A673 (cell line): ENCODE results near the gene CACHD1. TPM values are rescaled to one million over a fixed set of nuclear protein-coding genes. Genes with fewer than 3 reads are reported as not detected.

Experiments
- BruUV-seq: library from RNA; stranded (reverse); fragments of 400-500 nt; replicated peaks from 2 replicates; lab custom pipeline; 2021; lab: Mats Ljungman, UMichigan
- CTCF ChIA-PET: fragments of 300-600 bp; sonication (Branson Sonifier 250); formaldehyde crosslinking; loops from one replicate; lab custom pipeline; 2022; ENCODE audit warnings: antibody characterized with exemption; lab: Charles Lee
- POLR2A ChIA-PET: fragments of 300-600 bp; sonication (Branson Sonifier 250); formaldehyde crosslinking; loops from one replicate; lab custom pipeline; 2022; ENCODE audit warnings: antibody characterized with exemption; ENCODE audit not compliant: low non-redundant PET; lab: Charles Lee
- DNase-seq: peaks from one replicate; pipeline ENCODE4 v3.0.0-alpha.2; 2015; ENCODE audit warnings: low spot score
- H3K27ac ChIP-seq: fragments of 200-600 bp; sonication (generic); 2 replicates; pipeline ENCODE4 v1.5.1; 2016; ENCODE audit warnings: mixed run types, low read depth, mild to moderate bottlenecking, mixed read lengths, antibody characterized with exemption, low read length; ENCODE audit not compliant: poor library complexity, severe bottlenecking
- H3K27me3 ChIP-seq: fragments of 200-600 bp; sonication (generic); replicated peaks from 2 replicates; pipeline ENCODE4 v1.6.1; 2017; ENCODE audit warnings: mixed run types, low read depth, mild to moderate bottlenecking, mixed read lengths, antibody characterized with exemption, low read length; ENCODE audit not compliant: insufficient read depth, poor library complexity
- H3K36me3 ChIP-seq: fragments of 200-600 bp; sonication (generic); 2 replicates; pipeline ENCODE4 v1.6.1; 2016; ENCODE audit warnings: mixed run types, mild to moderate bottlenecking, mixed read lengths, antibody characterized with exemption, low read length; ENCODE audit not compliant: insufficient read depth, poor library complexity, severe bottlenecking
- H3K4me1 ChIP-seq: fragments of 200-600 bp; sonication (generic); 2 replicates; pipeline ENCODE4 v1.6.1; 2017; ENCODE audit warnings: mixed run types, mild to moderate bottlenecking, mixed read lengths, antibody characterized with exemption, low read length; ENCODE audit not compliant: insufficient read depth, poor library complexity, severe bottlenecking
- H3K4me3 ChIP-seq: fragments of 200-600 bp; sonication (generic); 2 replicates; pipeline ENCODE4 v1.5.1; 2016; ENCODE audit warnings: low read depth, mixed run types, mild to moderate bottlenecking, mixed read lengths, low read length; ENCODE audit not compliant: poor library complexity, severe bottlenecking
- H3K9me3 ChIP-seq: fragments of 200-600 bp; sonication (generic); 2 replicates; pipeline ENCODE4 v1.6.1; 2016; ENCODE audit warnings: mixed run types, low read depth, mild to moderate bottlenecking, mixed read lengths, antibody characterized with exemption, low read length; ENCODE audit not compliant: poor library complexity, severe bottlenecking
- EZH2 ChIP-seq: fragments of 200-600 bp; sonication (generic); IDR thresholded peaks from 2 replicates; pipeline ENCODE4 v1.6.1; 2017; ENCODE audit warnings: borderline replicate concordance, low read depth, mild to moderate bottlenecking, mixed read lengths, antibody characterized with exemption, low read length; ENCODE audit not compliant: poor library complexity, severe bottlenecking
- intact Hi-C: fragments of 100-400 bp; cut with micrococcal nuclease; formaldehyde crosslinking; loops from one replicate; pipeline ENCODE4 v1.10.0; 2022; ENCODE audit not compliant: unreplicated experiment
- total RNA-seq: library from RNA; stranded (reverse); gene quantifications from 2 replicates; pipeline ENCODE4 v1.2.3, GENCODE V29; 2021
- TF ChIP-seq, protein P1 (sequence below): fragments of 300-800, 200-600 bp; sonication (generic); conservative IDR thresholded peaks from 2 replicates; pipeline ENCODE4 v1.5.1; 2017; ENCODE audit warnings: low read depth, mild to moderate bottlenecking, antibody characterized with exemption, low read length, moderate library complexity, mixed read lengths

Gene CACHD1
- total RNA-seq, 1 experiment from 2014 or later: 39.2 TPM

DNA sequence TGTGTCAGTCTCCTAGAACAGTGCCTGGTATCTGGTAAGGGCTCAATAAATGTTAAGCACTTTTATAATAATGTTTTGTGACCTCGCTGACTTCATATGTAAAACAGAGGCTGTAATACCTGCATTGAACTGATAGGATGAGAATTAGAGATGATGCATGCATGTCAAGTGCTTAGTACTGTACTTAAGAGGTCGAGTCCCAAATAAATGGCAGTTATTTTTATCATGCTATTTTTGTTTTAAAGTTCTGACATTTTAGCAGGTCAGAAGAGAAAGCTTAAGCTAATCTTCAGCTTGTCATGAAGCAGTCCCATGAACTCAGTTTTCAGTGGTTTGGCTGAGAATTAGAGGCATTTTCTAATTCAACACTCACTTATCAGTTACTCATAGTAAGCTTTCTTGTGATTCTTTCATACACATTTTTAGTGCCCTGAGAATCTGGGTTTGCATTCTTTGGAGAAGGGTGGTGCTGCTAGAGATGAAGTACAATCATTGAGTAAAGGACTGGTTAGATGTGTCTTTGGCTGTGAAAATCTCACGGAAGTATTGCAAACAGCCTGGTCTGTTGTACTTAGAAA, 199.3 kb downstream of the CACHD1 start:
- POLR2A ChIA-PET: no interaction called here
- no TSS peak for BruUV-seq
- H3K36me3 ChIP-seq: peaks cover 35% of the 10 kb centered on the region

DNA sequence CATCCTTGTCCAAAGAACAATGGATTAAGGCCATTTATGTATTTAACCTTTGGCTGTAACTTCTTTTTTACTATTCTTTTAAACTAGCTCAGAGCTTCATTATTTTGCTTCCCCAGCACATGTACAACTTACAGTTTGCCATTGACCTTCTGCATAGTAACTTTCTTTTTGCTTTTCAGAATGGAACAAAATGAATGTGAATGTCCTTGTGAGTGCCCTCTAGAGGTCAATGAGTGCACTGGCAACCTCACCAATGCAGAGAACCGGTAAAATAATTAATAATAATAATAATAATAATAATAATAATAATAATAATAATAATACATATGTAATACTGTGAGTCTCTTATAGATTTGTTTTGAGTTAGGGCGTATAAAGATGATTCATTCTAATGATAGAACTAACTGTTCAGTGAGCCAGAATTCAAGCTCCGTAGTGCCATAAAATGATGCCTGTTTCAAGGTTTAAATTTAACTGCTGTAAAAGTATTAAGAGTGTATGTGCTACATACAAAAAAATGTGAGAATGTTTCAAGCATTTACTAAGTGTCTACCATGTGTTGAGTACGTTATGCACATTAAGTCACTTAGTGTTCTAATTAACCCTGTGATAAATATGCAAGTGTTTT, 205.9 kb downstream of the CACHD1 start:
- POLR2A ChIA-PET: no interaction called here
- no peaks in the 10 kb centered on the region for H3K27me3 ChIP-seq
- H3K9me3 ChIP-seq: no peaks in the 10 kb centered on the region
- H3K27ac ChIP-seq: no peak overlapping the region
- peaks cover 16% of the 10 kb centered on the region for H3K4me1 ChIP-seq
- intact Hi-C loops: no loop called here
- CTCF ChIA-PET: interaction anchor here (1.0 kb wide), 1 partner anchor 18 kb away, joined by 5 read pairs; no protein-coding TSS in a partner anchor
- H3K4me3 ChIP-seq: no peak overlapping the region
- no peak for TF ChIP-seq EZH2
- TF ChIP-seq, protein P1, sequence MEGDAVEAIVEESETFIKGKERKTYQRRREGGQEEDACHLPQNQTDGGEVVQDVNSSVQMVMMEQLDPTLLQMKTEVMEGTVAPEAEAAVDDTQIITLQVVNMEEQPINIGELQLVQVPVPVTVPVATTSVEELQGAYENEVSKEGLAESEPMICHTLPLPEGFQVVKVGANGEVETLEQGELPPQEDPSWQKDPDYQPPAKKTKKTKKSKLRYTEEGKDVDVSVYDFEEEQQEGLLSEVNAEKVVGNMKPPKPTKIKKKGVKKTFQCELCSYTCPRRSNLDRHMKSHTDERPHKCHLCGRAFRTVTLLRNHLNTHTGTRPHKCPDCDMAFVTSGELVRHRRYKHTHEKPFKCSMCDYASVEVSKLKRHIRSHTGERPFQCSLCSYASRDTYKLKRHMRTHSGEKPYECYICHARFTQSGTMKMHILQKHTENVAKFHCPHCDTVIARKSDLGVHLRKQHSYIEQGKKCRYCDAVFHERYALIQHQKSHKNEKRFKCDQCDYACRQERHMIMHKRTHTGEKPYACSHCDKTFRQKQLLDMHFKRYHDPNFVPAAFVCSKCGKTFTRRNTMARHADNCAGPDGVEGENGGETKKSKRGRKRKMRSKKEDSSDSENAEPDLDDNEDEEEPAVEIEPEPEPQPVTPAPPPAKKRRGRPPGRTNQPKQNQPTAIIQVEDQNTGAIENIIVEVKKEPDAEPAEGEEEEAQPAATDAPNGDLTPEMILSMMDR: peak; percentile 66
- peaks cover 71% of the 10 kb centered on the region for H3K36me3 ChIP-seq
- BruUV-seq: no TSS peak
- DNase-seq: peak; percentile 40

More for the DNA sequence above, 199.3 kb downstream of the CACHD1 start:
- no peak overlapping the region for H3K27ac ChIP-seq
- no peaks in the 10 kb centered on the region for H3K27me3 ChIP-seq
- H3K4me3 ChIP-seq: no peak overlapping the region
- H3K9me3 ChIP-seq: no peaks in the 10 kb centered on the region
- CTCF ChIA-PET: no interaction called here
- DNase-seq: no peak
- intact Hi-C loops: no loop called here
- H3K4me1 ChIP-seq: peaks cover 11% of the 10 kb centered on the region
- TF ChIP-seq, protein P1: no peak
- TF ChIP-seq EZH2: no peak

DNA sequence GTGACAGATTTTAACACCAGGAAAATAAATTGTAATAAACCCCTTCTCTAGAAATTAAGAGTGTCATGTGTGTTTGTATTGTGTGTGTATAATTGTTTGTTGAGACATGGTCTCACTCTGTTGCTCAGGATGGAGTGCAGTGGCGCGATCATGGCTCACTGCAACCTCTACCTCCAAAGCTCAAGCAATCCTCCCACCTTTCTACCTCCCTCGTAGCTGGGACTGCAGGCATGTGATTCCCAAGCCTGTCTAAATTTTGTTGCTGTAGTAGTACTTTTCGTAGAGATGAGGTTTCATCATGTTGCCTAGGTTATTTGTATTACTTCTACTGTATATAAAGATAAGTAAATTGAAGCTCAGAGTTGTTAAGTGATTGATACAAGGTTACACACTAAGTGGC, 206.5 kb downstream of the CACHD1 start:
- Histone ChIP-seq H3K9me3 (no peaks in the 10 kb centered on the region), H3K27me3 (no peaks in the 10 kb centered on the region), H3K36me3 (peaks cover 74% of the 10 kb centered on the region), H3K4me3 (no peak overlapping the region), H3K4me1 (peaks cover 22% of the 10 kb centered on the region), H3K27ac (no peak overlapping the region)
- intact Hi-C loops: no loop called here
- no peak for TF ChIP-seq EZH2
- TF ChIP-seq, protein P1: no peak
- no peak for DNase-seq
- ChIA-PET CTCF (interaction anchor here (1.0 kb wide), 1 partner anchor 19 kb away, joined by 5 read pairs; no protein-coding TSS in a partner anchor), POLR2A (no interaction called here)
- BruUV-seq: no TSS peak
